DMS153 (cell line): ENCODE measurements around the gene TMEM43.

Experiments
- DNase-seq: peaks from one replicate; lab custom pipeline; 2025; lab: John Stamatoyannopoulos, UW

The TMEM43 gene

GRCh38 chr3:14121859-14122258, 3.0 kb upstream of the TMEM43 start:
- DNase-seq = no peak

GRCh38 chr3:14122301-14122700, 2.6 kb upstream of the TMEM43 start:
- no peak for DNase-seq

- DNase-seq = no peak
Measured at GRCh38 chr3:14123308-14124222, 1.3 kb upstream of the TMEM43 start.

GRCh38 chr3:14124223-14124614, 633 bp upstream of the TMEM43 start:
- DNase-seq = no peak

- no peak for DNase-seq
Measured at GRCh38 chr3:14125193-14126016, 553 bp downstream of the TMEM43 start.

- no peak for DNase-seq
Measured at GRCh38 chr3:14126017-14126886, 1.4 kb downstream of the TMEM43 start.

- DNase-seq = no peak
Measured at GRCh38 chr3:14126887-14127505, 2.1 kb downstream of the TMEM43 start.

GRCh38 chr3:14127516-14128161, 2.8 kb downstream of the TMEM43 start:
- DNase-seq = no peak

GRCh38 chr3:14128724-14129123, 3.9 kb downstream of the TMEM43 start:
- DNase-seq = no peak

GRCh38 chr3:14129296-14129695, 4.4 kb downstream of the TMEM43 start:
- no peak for DNase-seq

GRCh38 chr3:14130230-14130629, 5.4 kb downstream of the TMEM43 start:
- DNase-seq = no peak

GRCh38 chr3:14130707-14131106, 5.9 kb downstream of the TMEM43 start:
- DNase-seq = no peak

- DNase-seq = no peak
Measured at GRCh38 chr3:14131134-14131533, 6.3 kb downstream of the TMEM43 start.

GRCh38 chr3:14132120-14132519, 7.3 kb downstream of the TMEM43 start:
- DNase-seq = no peak

- DNase-seq = no peak
Measured at GRCh38 chr3:14132689-14133088, 7.8 kb downstream of the TMEM43 start.

- DNase-seq = no peak
Measured at GRCh38 chr3:14133188-14133800, 8.4 kb downstream of the TMEM43 start.

GRCh38 chr3:14133876-14134275, 9.0 kb downstream of the TMEM43 start:
- DNase-seq = no peak

GRCh38 chr3:14134291-14134690, 9.4 kb downstream of the TMEM43 start:
- no peak for DNase-seq

GRCh38 chr3:14135581-14135980, 10.7 kb downstream of the TMEM43 start:
- DNase-seq = no peak

- DNase-seq = no peak
Measured at GRCh38 chr3:14137004-14137403, 12.2 kb downstream of the TMEM43 start.

- DNase-seq = no peak
Measured at GRCh38 chr3:14137445-14137844, 12.6 kb downstream of the TMEM43 start.
